ENCODE measurements around the gene KIF24. TPM values are rescaled to one million over a fixed set of nuclear protein-coding genes. Genes with fewer than 3 reads are reported as not detected.

The KIF24 gene, protein sequence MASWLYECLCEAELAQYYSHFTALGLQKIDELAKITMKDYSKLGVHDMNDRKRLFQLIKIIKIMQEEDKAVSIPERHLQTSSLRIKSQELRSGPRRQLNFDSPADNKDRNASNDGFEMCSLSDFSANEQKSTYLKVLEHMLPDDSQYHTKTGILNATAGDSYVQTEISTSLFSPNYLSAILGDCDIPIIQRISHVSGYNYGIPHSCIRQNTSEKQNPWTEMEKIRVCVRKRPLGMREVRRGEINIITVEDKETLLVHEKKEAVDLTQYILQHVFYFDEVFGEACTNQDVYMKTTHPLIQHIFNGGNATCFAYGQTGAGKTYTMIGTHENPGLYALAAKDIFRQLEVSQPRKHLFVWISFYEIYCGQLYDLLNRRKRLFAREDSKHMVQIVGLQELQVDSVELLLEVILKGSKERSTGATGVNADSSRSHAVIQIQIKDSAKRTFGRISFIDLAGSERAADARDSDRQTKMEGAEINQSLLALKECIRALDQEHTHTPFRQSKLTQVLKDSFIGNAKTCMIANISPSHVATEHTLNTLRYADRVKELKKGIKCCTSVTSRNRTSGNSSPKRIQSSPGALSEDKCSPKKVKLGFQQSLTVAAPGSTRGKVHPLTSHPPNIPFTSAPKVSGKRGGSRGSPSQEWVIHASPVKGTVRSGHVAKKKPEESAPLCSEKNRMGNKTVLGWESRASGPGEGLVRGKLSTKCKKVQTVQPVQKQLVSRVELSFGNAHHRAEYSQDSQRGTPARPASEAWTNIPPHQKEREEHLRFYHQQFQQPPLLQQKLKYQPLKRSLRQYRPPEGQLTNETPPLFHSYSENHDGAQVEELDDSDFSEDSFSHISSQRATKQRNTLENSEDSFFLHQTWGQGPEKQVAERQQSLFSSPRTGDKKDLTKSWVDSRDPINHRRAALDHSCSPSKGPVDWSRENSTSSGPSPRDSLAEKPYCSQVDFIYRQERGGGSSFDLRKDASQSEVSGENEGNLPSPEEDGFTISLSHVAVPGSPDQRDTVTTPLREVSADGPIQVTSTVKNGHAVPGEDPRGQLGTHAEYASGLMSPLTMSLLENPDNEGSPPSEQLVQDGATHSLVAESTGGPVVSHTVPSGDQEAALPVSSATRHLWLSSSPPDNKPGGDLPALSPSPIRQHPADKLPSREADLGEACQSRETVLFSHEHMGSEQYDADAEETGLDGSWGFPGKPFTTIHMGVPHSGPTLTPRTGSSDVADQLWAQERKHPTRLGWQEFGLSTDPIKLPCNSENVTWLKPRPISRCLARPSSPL (N-terminal part only)
- total RNA-seq (2014; rRNA removed; shearing (Covaris generic)) (16.3 and 19.4 TPM in 2 replicates), total RNA-seq (2022) (13.9 and 15.8 TPM in 2 replicates), Bru-seq, nascent RNA (percentile 70 among the genes with signal in this experiment), BruChase-seq, experiment 1, labeled RNA remaining after a 6-hour chase (percentile 66 among the genes with signal in this experiment), BruChase-seq, experiment 2, labeled RNA remaining after a 2-hour chase (percentile 68 among the genes with signal in this experiment)
- long read RNA-seq, partial matches to known transcripts, result 4 of 15 reads
- long read RNA-seq, other reads (novel, unspliced or antisense), result 11 of 15 reads

DNA sequence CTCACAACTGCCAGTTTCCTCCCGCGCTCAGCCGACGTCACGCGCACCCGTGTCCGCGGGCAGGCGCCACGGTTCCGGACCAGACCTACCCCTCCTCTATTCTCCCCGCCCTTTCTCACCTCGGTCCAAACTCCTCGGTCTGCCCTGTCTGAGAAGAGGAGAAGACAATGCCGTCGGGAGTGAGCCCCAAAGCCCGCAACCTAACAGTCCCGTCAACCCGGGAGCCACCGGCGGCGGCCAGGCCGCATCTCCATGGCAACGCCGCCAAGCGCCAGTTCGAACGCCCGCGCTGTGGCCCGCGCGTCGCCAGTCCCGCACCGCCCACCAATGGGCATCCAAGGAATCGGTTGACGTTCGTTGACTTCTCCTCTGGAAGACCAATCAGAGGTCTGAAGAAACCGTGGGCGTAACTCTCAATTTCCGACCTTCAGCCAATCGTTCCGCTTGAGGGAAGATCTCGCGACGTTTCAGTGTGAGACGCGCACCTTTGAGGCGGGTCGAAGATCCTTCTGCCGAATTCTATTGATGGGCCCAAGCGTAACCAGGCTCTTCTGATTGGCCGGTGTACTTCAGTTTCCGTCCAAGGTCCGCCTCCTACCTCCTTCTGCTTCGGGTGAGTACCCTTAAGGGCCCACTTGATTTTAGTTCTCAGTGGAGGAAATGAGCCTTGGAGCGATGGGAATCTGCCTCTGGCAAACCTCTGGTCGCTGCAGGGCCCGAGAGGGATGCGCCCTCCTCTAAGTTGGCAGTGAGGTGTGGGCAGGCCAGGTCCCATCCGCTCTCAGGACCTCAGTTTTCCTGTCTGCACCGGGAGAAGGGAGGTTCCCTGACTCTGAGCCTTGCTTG, at the start of gene KIF24, which contains the start of gene NUDT2:
KIF24 (minus strand) TSS at position 282 of the 846 bp plus-strand sequence. CDS start 17,922 bp downstream, outside the sequence.
NUDT2 (plus strand) TSS at position 583 of the 846 bp plus-strand sequence. CDS start 9,471 bp downstream, outside the sequence.
- peak within 1 kb of the TSS; percentile 98 for H3K4me3 ChIP-seq (ENCODE audit: low read depth, low read length, poor library complexity, severe bottlenecking)
- H3K36me3 ChIP-seq (ENCODE audit: insufficient read depth, low read length), result no peaks in the 10 kb centered on the region
- peak within 1 kb of the TSS; percentile 74 for H3K27ac ChIP-seq (ENCODE audit: low read depth, low read length, poor library complexity, severe bottlenecking)
- no peaks in the 10 kb centered on the region for H3K9me2 ChIP-seq (ENCODE audit: insufficient read depth, low read length)
- no peaks in the 10 kb centered on the region for H3K9me3 ChIP-seq (ENCODE audit: low read length)
- intact Hi-C loops (cut with micrococcal nuclease; ENCODE audit: unreplicated experiment), result loop anchor here (1.0 kb wide), 1 partner anchor 281 kb away; the partner anchor contains the start of gene UBAP2
- POLR2A ChIA-PET, result no interaction called here
- CTCF ChIA-PET (ENCODE audit: unreplicated experiment), result no interaction called here
- no peak for TF ChIP-seq EZH2phosphoT487 (IDR thresholded peaks at IDR 0.05; ENCODE audit: borderline replicate concordance, low read depth, low read length)
- TF ChIP-seq, protein P1, sequence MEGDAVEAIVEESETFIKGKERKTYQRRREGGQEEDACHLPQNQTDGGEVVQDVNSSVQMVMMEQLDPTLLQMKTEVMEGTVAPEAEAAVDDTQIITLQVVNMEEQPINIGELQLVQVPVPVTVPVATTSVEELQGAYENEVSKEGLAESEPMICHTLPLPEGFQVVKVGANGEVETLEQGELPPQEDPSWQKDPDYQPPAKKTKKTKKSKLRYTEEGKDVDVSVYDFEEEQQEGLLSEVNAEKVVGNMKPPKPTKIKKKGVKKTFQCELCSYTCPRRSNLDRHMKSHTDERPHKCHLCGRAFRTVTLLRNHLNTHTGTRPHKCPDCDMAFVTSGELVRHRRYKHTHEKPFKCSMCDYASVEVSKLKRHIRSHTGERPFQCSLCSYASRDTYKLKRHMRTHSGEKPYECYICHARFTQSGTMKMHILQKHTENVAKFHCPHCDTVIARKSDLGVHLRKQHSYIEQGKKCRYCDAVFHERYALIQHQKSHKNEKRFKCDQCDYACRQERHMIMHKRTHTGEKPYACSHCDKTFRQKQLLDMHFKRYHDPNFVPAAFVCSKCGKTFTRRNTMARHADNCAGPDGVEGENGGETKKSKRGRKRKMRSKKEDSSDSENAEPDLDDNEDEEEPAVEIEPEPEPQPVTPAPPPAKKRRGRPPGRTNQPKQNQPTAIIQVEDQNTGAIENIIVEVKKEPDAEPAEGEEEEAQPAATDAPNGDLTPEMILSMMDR (conservative IDR thresholded peaks at IDR 0.05; ENCODE audit: low read length), result no peak
- H3K4me1 ChIP-seq (ENCODE audit: insufficient read depth, low read length, poor library complexity, severe bottlenecking), result peaks cover 46% of the 10 kb centered on the region
- H3K79me2 ChIP-seq (ENCODE audit: insufficient read depth, low read depth, low read length), result peaks cover 44% of the 10 kb centered on the region
- H2AFZ ChIP-seq (ENCODE audit: low read length), result peak within 1 kb of the TSS; percentile 85
- BruUV-seq (replicated peaks), result no TSS peak
- peak within 1 kb of the TSS; percentile 96 for H3K4me2 ChIP-seq (ENCODE audit: low read length)
- peak; percentile 100 for DNase-seq (ENCODE audit: low spot score)
- 0 out of 2 replicates have a peak, but pooled peaks cover 3% of the 10 kb centered on the region for H4K20me1 ChIP-seq (ENCODE audit: insufficient read depth, low read length)

DNA sequence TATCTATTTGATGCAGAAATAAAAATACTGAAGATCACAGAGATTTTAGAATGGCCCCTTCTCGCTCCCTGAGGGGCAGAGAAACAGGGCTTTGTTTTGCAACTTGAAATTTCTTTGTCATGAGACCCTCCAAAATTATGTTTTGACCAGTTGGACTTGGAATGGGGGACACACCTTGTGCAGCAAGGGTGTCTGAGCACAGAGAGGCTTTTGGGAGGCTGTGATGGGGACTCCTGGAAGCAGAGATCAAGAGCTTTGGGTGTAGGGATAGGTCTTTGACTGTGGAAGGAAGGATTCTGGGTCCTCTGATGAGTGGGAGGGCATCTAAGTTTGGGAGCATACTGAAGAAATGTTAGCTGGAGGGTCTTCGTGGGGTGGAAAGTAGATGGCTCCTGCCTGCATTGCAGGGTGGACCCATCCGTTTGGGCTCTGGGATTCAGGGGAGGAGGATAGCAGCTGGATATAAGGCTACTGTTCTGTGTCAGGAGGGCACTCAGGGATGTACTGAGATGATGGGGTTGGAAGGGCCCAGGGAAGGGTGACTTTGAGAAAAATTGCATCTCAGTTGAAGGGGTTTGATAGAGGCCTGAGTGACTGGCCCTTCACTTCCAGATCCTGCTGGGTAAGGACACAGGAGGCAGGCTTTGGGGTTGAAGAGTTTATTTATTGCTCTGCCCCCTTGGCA, 49.5 kb upstream of the KIF24 start:
- intact Hi-C loops (cut with micrococcal nuclease; ENCODE audit: unreplicated experiment), result loop anchor here (1.0 kb wide), 2 partner anchors 46 to 453 kb away; no protein-coding TSS in a partner anchor
- POLR2A ChIA-PET, result interaction anchor here (1.0 to 1.3 kb wide), 2 partner anchors 46 to 233 kb away, joined by 3 to 4 read pairs; no protein-coding TSS in a partner anchor
- DNase-seq (ENCODE audit: low spot score), result no peak
- no peak overlapping the region for H3K27ac ChIP-seq (ENCODE audit: low read depth, low read length, poor library complexity, severe bottlenecking)
- no peak overlapping the region for H3K4me3 ChIP-seq (ENCODE audit: low read depth, low read length, poor library complexity, severe bottlenecking)
- H3K4me1 ChIP-seq (ENCODE audit: insufficient read depth, low read length, poor library complexity, severe bottlenecking), result peaks cover 42% of the 10 kb centered on the region
- CTCF ChIA-PET (ENCODE audit: unreplicated experiment), result interaction anchor here (0.5 to 1.0 kb wide), 3 partner anchors 35 to 48 kb away, joined by 3 to 6 read pairs (median 3); no protein-coding TSS in a partner anchor
- H3K9me2 ChIP-seq (ENCODE audit: insufficient read depth, low read length), result no peaks in the 10 kb centered on the region
- no peak overlapping the region for H2AFZ ChIP-seq (ENCODE audit: low read length)
- TF ChIP-seq EZH2phosphoT487 (IDR thresholded peaks at IDR 0.05; ENCODE audit: borderline replicate concordance, low read depth, low read length), result no peak
- TF ChIP-seq, protein P1 (conservative IDR thresholded peaks at IDR 0.05; ENCODE audit: low read length), result no peak
- H3K79me2 ChIP-seq (ENCODE audit: insufficient read depth, low read depth, low read length), result no peaks in the 10 kb centered on the region
- no TSS peak for BruUV-seq (replicated peaks)
- no peaks in the 10 kb centered on the region for H3K9me3 ChIP-seq (ENCODE audit: low read length)
- H3K4me2 ChIP-seq (ENCODE audit: low read length), result no peak overlapping the region
- no peaks in the 10 kb centered on the region for H4K20me1 ChIP-seq (ENCODE audit: insufficient read depth, low read length)
- H3K36me3 ChIP-seq (ENCODE audit: insufficient read depth, low read length), result no peaks in the 10 kb centered on the region

All from OCI-LY7 (cell line).